Ovary (tissue), 3 donors: ENCODE results near the gene ANKMY1.

Experiments used
- CTCF ChIP-seq, 3 donors: fragments of 450-650 bp in 2 of 3; fragments of 200-600 bp in 1 of 3; IDR thresholded peaks; one replicate each; pipeline versions ENCODE4 v1.5.1 to v1.8.0; 2016 to 2022; ENCODE audit warnings: antibody characterized with exemption in 3 of 3, mild to moderate bottlenecking in 1 of 3
- EP300 ChIP-seq: sonication (generic); formaldehyde crosslinking; IDR thresholded peaks from one replicate; pipeline ENCODE4 v1.6.1; 2017; ENCODE audit warnings: antibody characterized with exemption
- POLR2A ChIP-seq: fragments of 450-650 bp; IDR thresholded peaks from one replicate; pipeline ENCODE4 v1.6.1; 2017; ENCODE audit warnings: antibody characterized with exemption, mild to moderate bottlenecking, moderate library complexity
- donor health status: DM: no; HTN: no; CAD: no.

GRCh38 chr2:240430595-240430994, 127.2 kb downstream of the ANKMY1 start:
- no peak for TF ChIP-seq CTCF (IDR thresholded peaks at IDR 0.05)
- no peak for TF ChIP-seq EP300
- TF ChIP-seq POLR2A: no peak
